H1 (cell line): Measurements from ENCODE around the gene IQGAP3.

ENCODE experiments used
- CREB1 ChIP-seq: IDR thresholded peaks from 2 replicates; pipeline ENCODE4 v1.6.1; 2012; ENCODE audit warnings: inconsistent platforms
- CTCF ChIP-seq, 3 experiments: IDR thresholded peaks; 1 replicate in 2 of 3; 2 replicates in 1 of 3; pipeline versions ENCODE4 v1.5.1 to v1.6.1; 2011; ENCODE audit warnings: low read length in 3 of 3, mild to moderate bottlenecking in 3 of 3, inconsistent platforms in 2 of 3, low read depth in 1 of 3, moderate library complexity in 1 of 3; ENCODE audit not compliant: insufficient read depth in 1 of 3; ENCODE audit errors: control extremely low read depth in 1 of 3
- GABPA ChIP-seq: IDR thresholded peaks from 2 replicates; pipeline ENCODE4 v1.6.1; 2011; ENCODE audit warnings: mild to moderate bottlenecking, low read length, moderate library complexity, borderline replicate concordance; ENCODE audit not compliant: insufficient read depth
- POLR2AphosphoS5 ChIP-seq: IDR thresholded peaks from 2 replicates; pipeline ENCODE4 v1.6.1; 2011; ENCODE audit warnings: low read depth, low read length
- SIN3A ChIP-seq, 2 experiments: IDR thresholded peaks in 1 of 2; conservative IDR thresholded peaks in 1 of 2; 2 replicates each; pipeline ENCODE4 v1.6.1; 2011 to 2012; ENCODE audit warnings: low read length in 2 of 2, improper control_type of control experiment in 1 of 2, low read depth in 1 of 2, mild to moderate bottlenecking in 1 of 2
- SIX5 ChIP-seq: IDR thresholded peaks from 2 replicates; pipeline ENCODE4 v1.6.1; 2011; ENCODE audit warnings: mild to moderate bottlenecking, low read depth, low read length

GRCh38 chr1:156479093-156480015, 93.0 kb downstream of the IQGAP3 start:
- TF ChIP-seq CTCF (IDR thresholded peaks at IDR 0.05; ENCODE audit: control extremely low read depth in 1 of 3, insufficient read depth in 1 of 3, low read depth in 1 of 3, low read length in 3 of 3), result no peak
- no peak for TF ChIP-seq GABPA
- no peak for TF ChIP-seq SIN3A (conservative IDR thresholded peaks at IDR 0.05 in 1 of 2, IDR thresholded peaks at IDR 0.05 in 1 of 2; ENCODE audit: low read depth in 1 of 2, low read length in 2 of 2)
- TF ChIP-seq CREB1, result no peak
- no peak for TF ChIP-seq POLR2AphosphoS5
- no peak for TF ChIP-seq SIX5
